CD14-positive monocyte (primary cell): ENCODE measurements around the gene BLCAP. TPM values are rescaled to one million over a fixed set of nuclear protein-coding genes. Genes with fewer than 3 reads are reported as not detected.

Source experiments
- DNase-seq, 3 donors: peaks; one replicate each; pipeline ENCODE4 v3.0.0-alpha.2; 2011 to 2022
- H2AFZ ChIP-seq: 2 replicates; pipeline ENCODE4 v1.6.0; 2012; ENCODE audit warnings: mild to moderate bottlenecking, low read depth, low read length, inconsistent platforms; ENCODE audit not compliant: insufficient read depth, poor library complexity, severe bottlenecking
- H3K27ac ChIP-seq, 2 donors: 1 replicate in 1 of 2; 2 replicates in 1 of 2; pipeline ENCODE4 v1.5.1; 2012 to 2013; ENCODE audit warnings: low read length in 2 of 2, control low read depth in 1 of 2, inconsistent platforms in 1 of 2, low read depth in 1 of 2, mild to moderate bottlenecking in 1 of 2
- H3K27me3 ChIP-seq, 2 donors: one replicate each; pipeline versions ENCODE4 v1.6.0 to v1.6.1; 2011 to 2013; ENCODE audit warnings: low read length in 2 of 2; ENCODE audit not compliant: control insufficient read depth in 2 of 2, insufficient read depth in 2 of 2
- H3K36me3 ChIP-seq, 2 donors: replicated peaks in 1 of 2; 1 replicate in 1 of 2; 2 replicates in 1 of 2; pipeline versions ENCODE4 v1.5.1 to v1.6.1; 2012 to 2013; ENCODE audit warnings: low read length in 2 of 2, control low read depth in 1 of 2, inconsistent platforms in 1 of 2, mild to moderate bottlenecking in 1 of 2; ENCODE audit not compliant: insufficient read depth in 2 of 2, control insufficient read depth in 1 of 2
- H3K4me1 ChIP-seq, 2 donors: 1 replicate in 1 of 2; 2 replicates in 1 of 2; pipeline versions ENCODE4 v1.5.1 to v1.6.1; 2012 to 2013; ENCODE audit warnings: low read length in 2 of 2, control low read depth in 1 of 2, inconsistent platforms in 1 of 2, mild to moderate bottlenecking in 1 of 2, moderate library complexity in 1 of 2; ENCODE audit not compliant: insufficient read depth in 2 of 2, control insufficient read depth in 1 of 2
- H3K4me2 ChIP-seq: replicated peaks from 2 replicates; pipeline ENCODE3; 2012; ENCODE audit warnings: low read length, moderate library complexity, mild to moderate bottlenecking; ENCODE audit not compliant: poor library complexity, severe bottlenecking; ENCODE audit errors: extremely low read depth
- H3K4me3 ChIP-seq, 3 experiments: fragments of 200-600 bp in 1 of 3; sonication (generic) in 1 of 3; replicated peaks in 1 of 3; 1 replicate in 2 of 3; 2 replicates in 1 of 3; pipeline ENCODE4 v1.5.1; 2011 to 2013; ENCODE audit warnings: low read length in 3 of 3, mild to moderate bottlenecking in 3 of 3, control low read depth in 2 of 3, low read depth in 2 of 3, inconsistent platforms in 1 of 3, moderate library complexity in 1 of 3
- H3K79me2 ChIP-seq: 2 replicates; pipeline ENCODE4 v1.6.0; 2012; ENCODE audit warnings: mild to moderate bottlenecking, control low read depth, inconsistent platforms, low read length, moderate library complexity; ENCODE audit not compliant: insufficient read depth
- H3K9ac ChIP-seq: 2 replicates; pipeline ENCODE4 v1.6.0; 2017; ENCODE audit warnings: low read length, mild to moderate bottlenecking; ENCODE audit not compliant: insufficient read depth, poor library complexity, severe bottlenecking
- H3K9me3 ChIP-seq, 2 donors: replicated peaks in 1 of 2; 1 replicate in 1 of 2; 2 replicates in 1 of 2; pipeline versions ENCODE4 v1.5.1 to v1.6.1; 2012 to 2013; ENCODE audit warnings: low read length in 2 of 2, control low read depth in 1 of 2; ENCODE audit not compliant: control insufficient read depth in 1 of 2, insufficient read depth in 1 of 2
- H4K20me1 ChIP-seq: 2 replicates; pipeline ENCODE4 v1.6.0; 2012; ENCODE audit warnings: mild to moderate bottlenecking, low read length, control low read depth, moderate library complexity; ENCODE audit not compliant: insufficient read depth
- H3K27ac Mint-ChIP-seq, 7 donors: one replicate each; pipeline ENCODE4 v1.8.0; 2020; ENCODE audit warnings: mild to moderate bottlenecking in 7 of 7, mixed read lengths in 7 of 7, moderate library complexity in 6 of 7, inconsistent platforms in 2 of 7
- H3K27me3 Mint-ChIP-seq, 3 donors: one replicate each; pipeline ENCODE4 v1.8.0; 2021 to 2022; ENCODE audit warnings: low read depth in 3 of 3, mild to moderate bottlenecking in 3 of 3, mixed read lengths in 3 of 3, moderate library complexity in 3 of 3, inconsistent platforms in 1 of 3
- H3K36me3 Mint-ChIP-seq, 2 donors: one replicate each; pipeline ENCODE4 v1.8.0; 2020; ENCODE audit warnings: mixed read lengths in 2 of 2, inconsistent platforms in 1 of 2, mild to moderate bottlenecking in 1 of 2
- H3K4me1 Mint-ChIP-seq: one replicate; pipeline ENCODE4 v1.8.0; 2020; ENCODE audit warnings: mild to moderate bottlenecking, mixed read lengths
- H3K4me3 Mint-ChIP-seq, 2 donors: one replicate each; pipeline ENCODE4 v1.8.0; 2020; ENCODE audit warnings: mild to moderate bottlenecking in 2 of 2, mixed read lengths in 2 of 2, moderate library complexity in 1 of 2
- H3K9me3 Mint-ChIP-seq, 7 donors: one replicate each; pipeline ENCODE4 v1.8.0; 2020 to 2022; ENCODE audit warnings: mixed read lengths in 7 of 7, mild to moderate bottlenecking in 6 of 7, moderate library complexity in 6 of 7, inconsistent platforms in 2 of 7
- CTCF ChIP-seq: fragments of 200-600 bp; IDR thresholded peaks from one replicate; pipeline ENCODE4 v1.8.0; 2022; ENCODE audit warnings: antibody characterized with exemption, mild to moderate bottlenecking
- WGBS: methylation state at CpG from one replicate; pipeline ENCODE4 v1.1.5; 2013; ENCODE audit warnings: missing lambda C conversion rate; ENCODE audit not compliant: insufficient coverage; 5-methylcytosine and 5-hydroxymethylcytosine counted together
- intact Hi-C, 2 donors: fragments of 100-400 bp; cut with micrococcal nuclease; formaldehyde crosslinking; loops; one replicate each; pipeline versions ENCODE4 v1.15.0 to v1.15.1; 2023
- polyA plus RNA-seq, 3 donors: library from polyadenylated mRNA; depleted of rRNA in 1 of 3; unstranded in 2 of 3; stranded (reverse) in 1 of 3; fragments of 300-500 nt in 2 of 3; fragments of >200 nt in 1 of 3; fragmentation: Illumina TruSeq in 2 of 3; gene quantifications; 1 replicate in 2 of 3; 2 replicates in 1 of 3; pipeline ENCODE4 v1.2.3, GENCODE V29; 2012 to 2021

Gene BLCAP
- polyA plus RNA-seq, 3 donors: 45.3 to 54.5 (median 53.3) TPM

DNA sequence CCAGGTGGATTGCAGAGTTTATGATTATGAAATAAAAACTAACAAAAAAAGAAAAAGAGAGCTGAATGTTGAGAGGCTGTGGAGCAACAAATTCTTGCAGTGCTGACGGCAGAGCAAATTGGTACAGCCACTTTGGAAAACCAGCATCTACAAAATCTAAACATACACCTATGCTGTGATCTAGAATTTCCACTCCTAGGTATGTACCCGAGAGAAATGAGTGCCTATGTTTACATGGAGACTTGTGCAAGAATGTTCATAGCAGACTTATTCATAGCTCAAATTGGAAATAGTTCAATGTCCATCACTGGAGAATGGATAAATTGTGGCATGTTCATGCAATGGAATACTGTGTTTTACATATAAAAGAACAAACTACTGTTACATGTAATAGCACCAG lies 3.0 kb upstream of the BLCAP start:
- no peak for DNase-seq
- TF ChIP-seq CTCF: no peak
- no peak overlapping the region for H3K4me3 ChIP-seq
- no peak overlapping the region for H2AFZ ChIP-seq
- H3K9me3 Mint-ChIP-seq: peaks cover 0 to 2% (median 0%) of the 10 kb centered on the region in 7 donors
- H4K20me1 ChIP-seq: peaks cover 12% of the 10 kb centered on the region
- no peak overlapping the region for H3K27ac ChIP-seq
- intact Hi-C loops: no loop called here
- peaks cover 0 to 6% (median 5%) of the 10 kb centered on the region in 3 donors for H3K27me3 Mint-ChIP-seq
- peaks cover 34% of the 10 kb centered on the region for H3K4me1 Mint-ChIP-seq
- peaks cover 20% of the 10 kb centered on the region for H3K79me2 ChIP-seq
- H3K27me3 ChIP-seq: no peaks in the 10 kb centered on the region
- H3K9me3 ChIP-seq: no peaks in the 10 kb centered on the region
- H3K4me1 ChIP-seq: peaks cover 26 to 30% of the 10 kb centered on the region in 2 donors
- no peak overlapping the region for H3K27ac Mint-ChIP-seq
- no peaks in the 10 kb centered on the region for H3K36me3 Mint-ChIP-seq
- no CpG with 5 or more reads among the region's 2 CpGs for WGBS
- H3K4me3 Mint-ChIP-seq: no peak overlapping the region
- no peaks in the 10 kb centered on the region for H3K36me3 ChIP-seq
- no peak overlapping the region for H3K4me2 ChIP-seq
- no peak overlapping the region for H3K9ac ChIP-seq

DNA sequence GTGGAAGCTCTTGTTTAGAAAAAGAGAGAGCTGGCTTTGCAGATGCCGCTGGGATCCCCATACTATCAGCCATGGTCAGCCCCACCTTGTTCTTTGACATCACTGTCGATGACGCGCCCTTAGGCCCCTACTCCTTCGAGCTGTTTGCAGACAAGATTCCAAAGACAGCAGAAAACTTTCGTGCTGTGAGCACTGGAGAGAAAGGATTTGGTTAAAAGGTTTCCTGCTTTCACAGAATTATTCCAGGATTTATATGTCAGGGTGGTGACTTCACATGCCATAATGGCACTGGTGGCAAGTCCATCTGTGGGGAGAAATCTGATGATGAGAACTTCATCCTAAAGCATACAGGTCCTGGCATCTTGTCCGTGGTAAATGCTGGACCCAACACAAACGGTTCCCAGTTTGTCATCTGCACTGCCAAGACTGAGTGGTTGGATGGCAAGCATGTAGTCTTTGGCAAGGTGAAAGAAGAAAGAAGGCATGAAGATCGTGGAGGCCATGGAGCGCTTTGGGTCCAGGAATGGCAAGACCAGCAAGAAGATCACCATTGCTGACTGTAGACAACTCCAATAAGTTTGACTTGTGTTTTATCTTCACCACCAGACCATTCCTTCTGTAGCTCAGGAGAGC lies 2.4 kb upstream of the BLCAP start:
- peaks cover 0 to 2% (median 0%) of the 10 kb centered on the region in 7 donors for H3K9me3 Mint-ChIP-seq
- no peak for DNase-seq

More for the DNA sequence above, 2.4 kb upstream of the BLCAP start:
- Mint-ChIP-seq H3K36me3 (peaks cover 2 to 5% of the 10 kb centered on the region in 2 donors), H3K27ac (no peak overlapping the region), H3K4me3 (no peak overlapping the region), H3K4me1 (peaks cover 40% of the 10 kb centered on the region), H3K27me3 (peaks cover 0 to 6% (median 5%) of the 10 kb centered on the region in 3 donors)
- H3K79me2 ChIP-seq: peaks cover 26% of the 10 kb centered on the region
- H3K27me3 ChIP-seq: no peaks in the 10 kb centered on the region
- H3K4me2 ChIP-seq: no peak overlapping the region
- intact Hi-C loops: loop anchor here (5.0 to 10.0 kb wide), 4 partner anchors 125 to 265 kb away; partner anchors contain the start of gene GHRH (in 1 of the 2)
- no peak overlapping the region for H3K9ac ChIP-seq
- no peak for TF ChIP-seq CTCF
- no peak overlapping the region for H3K4me3 ChIP-seq
- H2AFZ ChIP-seq: peak overlapping the region; percentile 12
- peaks cover 30 to 36% of the 10 kb centered on the region in 2 donors for H3K4me1 ChIP-seq
- H3K9me3 ChIP-seq: no peaks in the 10 kb centered on the region
- 80% methylated on average over 2 of the region's 10 CpGs for WGBS
- H4K20me1 ChIP-seq: peaks cover 19% of the 10 kb centered on the region
- H3K36me3 ChIP-seq: no peaks in the 10 kb centered on the region
- no peak overlapping the region for H3K27ac ChIP-seq
